OCI-LY1 (cell line): ENCODE measurements around the gene AJUBA.

Source experiments
- H2AFZ ChIP-seq: fragments of 200-600 bp; sonication (generic), shearing (Covaris generic); 2 replicates; pipeline ENCODE4 v1.6.0; 2014; ENCODE audit warnings: antibody characterized with exemption, mild to moderate bottlenecking, low read length
- H3F3A ChIP-seq: fragments of 200-600 bp; sonication (generic), shearing (Covaris generic); 2 replicates; pipeline ENCODE4 v1.6.0; 2014; ENCODE audit warnings: mild to moderate bottlenecking, antibody characterized with exemption, low read length, moderate library complexity; ENCODE audit not compliant: insufficient read depth
- H3K27ac ChIP-seq: fragments of 200-600 bp; sonication (generic); 2 replicates; pipeline ENCODE4 v1.5.1; 2014; ENCODE audit warnings: low read length, mixed run types, mild to moderate bottlenecking, low read depth; ENCODE audit not compliant: poor library complexity, severe bottlenecking
- H3K27me3 ChIP-seq: fragments of 200-600 bp; sonication (generic); 2 replicates; pipeline ENCODE4 v1.6.0; 2014; ENCODE audit warnings: antibody characterized with exemption, mild to moderate bottlenecking, low read length, moderate library complexity; ENCODE audit not compliant: insufficient read depth
- H3K36me3 ChIP-seq: fragments of 200-600 bp; sonication (generic); 2 replicates; pipeline ENCODE4 v1.6.1; 2014; ENCODE audit warnings: mild to moderate bottlenecking, antibody characterized with exemption, low read length, moderate library complexity, mixed read lengths; ENCODE audit not compliant: insufficient read depth
- H3K4me1 ChIP-seq: fragments of 200-600 bp; sonication (generic); 2 replicates; pipeline ENCODE4 v1.5.1; 2014; ENCODE audit warnings: mild to moderate bottlenecking, low read length, moderate library complexity; ENCODE audit not compliant: insufficient read depth, severe bottlenecking
- H3K4me2 ChIP-seq: fragments of 200-600 bp; sonication (generic), shearing (Covaris generic); 2 replicates; pipeline ENCODE4 v1.6.1; 2014; ENCODE audit warnings: low read length
- H3K4me3 ChIP-seq: fragments of 200-600 bp; sonication (generic); 2 replicates; pipeline ENCODE4 v1.5.1; 2014; ENCODE audit warnings: low read length, low read depth, mild to moderate bottlenecking, mixed read lengths; ENCODE audit not compliant: poor library complexity, severe bottlenecking
- H3K79me2 ChIP-seq: fragments of 200-600 bp; shearing (Covaris generic); 2 replicates; pipeline ENCODE4 v1.6.1; 2016; ENCODE audit warnings: mixed run types, low read length, mixed read lengths; ENCODE audit not compliant: insufficient read depth
- H3K9ac ChIP-seq: fragments of 200-600 bp; sonication (generic), shearing (Covaris generic); 2 replicates; pipeline ENCODE4 v1.6.1; 2014; ENCODE audit warnings: mild to moderate bottlenecking, low read length, mixed read lengths
- H3K9me2 ChIP-seq: fragments of 200-600 bp; sonication (generic), shearing (Covaris generic); 2 replicates; pipeline ENCODE4 v1.6.1; 2014; ENCODE audit warnings: low read depth, mild to moderate bottlenecking, low read length, mixed read lengths
- H3K9me3 ChIP-seq: fragments of 200-600 bp; shearing (Covaris generic); 2 replicates; pipeline ENCODE4 v1.6.1; 2014; ENCODE audit warnings: low read length, mixed read lengths
- H4K20me1 ChIP-seq: fragments of 200-600 bp; sonication (generic), shearing (Covaris generic); 2 replicates; pipeline ENCODE4 v1.6.0; 2016; ENCODE audit warnings: mild to moderate bottlenecking, low read length; ENCODE audit not compliant: insufficient read depth
- CTCF ChIP-seq: fragments of 200-600 bp; sonication (generic), shearing (Covaris generic); IDR thresholded peaks from 2 replicates; pipeline ENCODE4 v1.5.1; 2017; ENCODE audit warnings: mild to moderate bottlenecking, antibody characterized with exemption, low read length, moderate library complexity, mixed read lengths
- EZH2 ChIP-seq: fragments of 200-600 bp; sonication (generic), shearing (Covaris generic); IDR thresholded peaks from 2 replicates; pipeline ENCODE4 v1.8.0; 2017; ENCODE audit warnings: borderline replicate concordance, mixed run types, mild to moderate bottlenecking, antibody characterized with exemption, low read length, moderate library complexity, mixed read lengths

Gene AJUBA

DNA sequence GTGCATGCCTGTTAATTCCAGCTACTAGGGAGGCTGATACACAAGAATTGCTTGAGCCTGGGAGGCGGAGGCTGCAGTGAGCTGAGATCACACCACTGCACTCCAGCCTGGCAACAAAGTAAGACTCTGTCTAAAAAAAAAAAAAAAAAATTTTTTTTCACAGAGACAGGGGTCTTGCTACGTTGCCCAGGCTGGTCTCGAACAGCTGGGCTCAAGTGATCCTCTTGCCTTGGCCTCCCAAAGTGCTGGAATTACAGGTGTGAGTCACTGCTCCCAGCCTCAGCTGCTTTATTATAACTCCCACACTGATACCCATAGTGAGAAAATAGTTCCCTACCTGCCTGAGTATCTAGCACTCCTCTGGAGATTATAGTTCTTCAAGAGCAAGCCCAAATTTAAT lies 36.7 kb downstream of the AJUBA start:
- no peak overlapping the region for H3K27ac ChIP-seq
- H2AFZ ChIP-seq = no peak overlapping the region
- H3K79me2 ChIP-seq = no peaks in the 10 kb centered on the region
- no peaks in the 10 kb centered on the region for H3K9me2 ChIP-seq
- no peak for TF ChIP-seq EZH2
- no peak for TF ChIP-seq CTCF
- no peak overlapping the region for H3K4me3 ChIP-seq
- H3K27me3 ChIP-seq = no peaks in the 10 kb centered on the region
- H3K36me3 ChIP-seq = peaks cover 35% of the 10 kb centered on the region
- no peaks in the 10 kb centered on the region for H3F3A ChIP-seq
- no peak overlapping the region for H3K9ac ChIP-seq
- H3K9me3 ChIP-seq = no peaks in the 10 kb centered on the region
- no peaks in the 10 kb centered on the region for H3K4me1 ChIP-seq
- H4K20me1 ChIP-seq = no peaks in the 10 kb centered on the region
- no peak overlapping the region for H3K4me2 ChIP-seq

DNA sequence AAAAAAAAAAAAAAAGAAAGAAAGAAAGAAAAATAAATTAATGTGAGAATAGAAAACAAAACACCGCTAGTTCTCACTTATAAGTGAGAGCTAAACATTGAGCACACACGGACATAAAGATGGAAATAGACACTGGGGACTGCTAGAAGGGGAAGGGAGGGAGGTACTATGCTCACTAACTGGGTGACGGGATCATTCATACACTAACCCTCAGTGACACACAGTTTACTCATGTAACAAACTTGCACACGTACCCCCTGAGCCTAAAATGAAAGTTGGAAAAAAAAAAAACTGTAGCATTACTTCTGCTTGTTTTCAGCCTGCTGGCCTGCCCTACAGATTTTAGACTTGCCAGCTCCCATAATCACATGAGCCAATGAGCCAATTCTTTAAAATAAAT lies 42.7 kb downstream of the AJUBA start:
- no peaks in the 10 kb centered on the region for H3K9me2 ChIP-seq
- H3K36me3 ChIP-seq = peaks cover 12% of the 10 kb centered on the region
- H3K27me3 ChIP-seq = no peaks in the 10 kb centered on the region
- no peak overlapping the region for H3K4me3 ChIP-seq
- H3K27ac ChIP-seq = no peak overlapping the region
- H2AFZ ChIP-seq = no peak overlapping the region
- no peaks in the 10 kb centered on the region for H3K9me3 ChIP-seq
- H3K9ac ChIP-seq = no peak overlapping the region
- H3K4me1 ChIP-seq = no peaks in the 10 kb centered on the region
- H4K20me1 ChIP-seq = no peaks in the 10 kb centered on the region
- no peak for TF ChIP-seq CTCF
- no peak for TF ChIP-seq EZH2
- H3K79me2 ChIP-seq = no peaks in the 10 kb centered on the region
- no peaks in the 10 kb centered on the region for H3F3A ChIP-seq
- no peak overlapping the region for H3K4me2 ChIP-seq

DNA sequence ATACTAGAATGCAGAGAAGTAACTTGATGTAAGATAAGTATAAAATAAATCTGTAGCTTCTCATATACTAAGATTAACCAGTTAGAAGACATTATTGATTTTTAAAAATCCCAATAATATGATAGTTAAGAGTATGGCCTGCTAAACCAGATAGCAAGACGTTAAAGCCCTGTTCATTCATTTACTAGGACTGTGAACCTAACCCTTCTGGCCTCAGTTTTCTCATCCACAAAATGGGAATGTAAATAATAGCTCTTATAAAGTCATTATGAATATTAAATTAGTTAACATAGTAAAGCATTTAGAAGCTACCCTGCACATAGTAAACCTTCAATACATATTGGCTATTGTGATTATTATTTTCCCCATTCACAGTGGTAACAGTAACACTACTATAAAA lies 47.2 kb downstream of the AJUBA start:
- Histone ChIP-seq H3K9me2 (no peaks in the 10 kb centered on the region), H3F3A (no peaks in the 10 kb centered on the region), H3K36me3 (peaks cover 3% of the 10 kb centered on the region; the same call in 1 of the 2 replicates), H3K27me3 (no peaks in the 10 kb centered on the region), H3K4me2 (no peak overlapping the region), H2AFZ (no peak overlapping the region), H3K9me3 (no peaks in the 10 kb centered on the region), H3K4me1 (peaks cover under 1% of the 10 kb centered on the region), H3K79me2 (no peaks in the 10 kb centered on the region), H4K20me1 (no peaks in the 10 kb centered on the region), H3K27ac (no peak overlapping the region), H3K4me3 (no peak overlapping the region), H3K9ac (no peak overlapping the region)
- TF ChIP-seq EZH2 (no peak), CTCF (no peak)
